GM04503 (cell line): Measurements from ENCODE around the gene DHX36.

Experiments used
- DNase-seq: peaks from one replicate; pipeline ENCODE4 v3.0.0-alpha.2; 2012; ENCODE audit warnings: low read depth

The DHX36 gene

GRCh38 chr3:154323891-154324738 is at the start of gene DHX36:
Gene DHX36, minus strand, starts transcription at chr3:154324487. Its CDS starts 71 bp downstream, at chr3:154324416.
- peak; percentile 44 for DNase-seq

- DNase-seq = no peak
These were observed 42.9 kb upstream of the DHX36 start for GRCh38 chr3:154367221-154367620.

- DNase-seq = no peak
These were observed 40.6 kb upstream of the DHX36 start for GRCh38 chr3:154364849-154365248.

- DNase-seq = no peak
These were observed 36.8 kb upstream of the DHX36 start for GRCh38 chr3:154361099-154361498.

- no peak for DNase-seq
These were observed 31.7 kb upstream of the DHX36 start for GRCh38 chr3:154356009-154356408.

GRCh38 chr3:154349223-154349622 is 24.9 kb upstream of the DHX36 start:
- DNase-seq = no peak

GRCh38 chr3:154345422-154346122 is 21.3 kb upstream of the DHX36 start:
- DNase-seq = no peak

GRCh38 chr3:154338570-154338969 is 14.3 kb upstream of the DHX36 start:
- no peak for DNase-seq

GRCh38 chr3:154338008-154338407 is 13.7 kb upstream of the DHX36 start:
- DNase-seq = no peak

GRCh38 chr3:154334973-154335420 is 10.7 kb upstream of the DHX36 start:
- DNase-seq = no peak

- DNase-seq = no peak
These were observed 3.6 kb upstream of the DHX36 start for GRCh38 chr3:154327871-154328270.

GRCh38 chr3:154324919-154325318 is 632 bp upstream of the DHX36 start:
- no peak for DNase-seq

GRCh38 chr3:154316974-154317767 is 7.1 kb downstream of the DHX36 start:
- DNase-seq = no peak

GRCh38 chr3:154314152-154314551 is 10.1 kb downstream of the DHX36 start:
- DNase-seq = no peak

GRCh38 chr3:154310840-154311239 is 13.4 kb downstream of the DHX36 start:
- DNase-seq = no peak

GRCh38 chr3:154307363-154307762 is 16.9 kb downstream of the DHX36 start:
- no peak for DNase-seq

GRCh38 chr3:154304936-154305335 is 19.4 kb downstream of the DHX36 start:
- no peak for DNase-seq

GRCh38 chr3:154304116-154304786 is 20.0 kb downstream of the DHX36 start:
- DNase-seq = peak; percentile 15

GRCh38 chr3:154301561-154301960 is 22.7 kb downstream of the DHX36 start:
- DNase-seq = no peak

- DNase-seq = no peak
These were observed 30.3 kb downstream of the DHX36 start for GRCh38 chr3:154294016-154294415.

- DNase-seq = no peak
These were observed 34.1 kb downstream of the DHX36 start for GRCh38 chr3:154290187-154290586.

- no peak for DNase-seq
These were observed 39.1 kb downstream of the DHX36 start for GRCh38 chr3:154285221-154285620.
